Frontal cortex (tissue), 4 donors: Measurements from ENCODE around the gene LPP. TPM values are rescaled to one million over a fixed set of nuclear protein-coding genes. Genes with fewer than 3 reads are reported as not detected.

Experiments
- DNase-seq, 2 donors: peaks; one replicate each; pipeline ENCODE4 v3.0.0; 2012; ENCODE audit warnings: low spot score in 2 of 2
- FAIRE-seq: peaks from 2 replicates; lab custom pipeline; 2012; peaks lifted over from hg19 to GRCh38; lab: Jason Lieb, UNC
- total RNA-seq: library from RNA; depleted of rRNA; stranded (reverse); fragments of >200 nt; gene quantifications from one replicate; pipeline ENCODE4 v1.2.3, GENCODE V29; 2014
- donor health status: control.
- donor health status: control.
- donor health status: control.

LPP gene
- total RNA-seq, 1 donor from 2014 or later, result 6.5 TPM

GRCh38 chr3:188286087-188286513, 132.1 kb downstream of the LPP start:
- FAIRE-seq, result no peak
- DNase-seq, result peak in 1 of 2 donors; percentile 19

GRCh38 chr3:188287339-188287738, 133.4 kb downstream of the LPP start:
- FAIRE-seq, result no peak
- DNase-seq, result no peak

- FAIRE-seq (no peak), DNase-seq (no peak)
Measured at GRCh38 chr3:188287762-188288505, 134.0 kb downstream of the LPP start.

GRCh38 chr3:188292251-188292650, 138.3 kb downstream of the LPP start:
- no peak for FAIRE-seq
- DNase-seq, result no peak

DNA sequence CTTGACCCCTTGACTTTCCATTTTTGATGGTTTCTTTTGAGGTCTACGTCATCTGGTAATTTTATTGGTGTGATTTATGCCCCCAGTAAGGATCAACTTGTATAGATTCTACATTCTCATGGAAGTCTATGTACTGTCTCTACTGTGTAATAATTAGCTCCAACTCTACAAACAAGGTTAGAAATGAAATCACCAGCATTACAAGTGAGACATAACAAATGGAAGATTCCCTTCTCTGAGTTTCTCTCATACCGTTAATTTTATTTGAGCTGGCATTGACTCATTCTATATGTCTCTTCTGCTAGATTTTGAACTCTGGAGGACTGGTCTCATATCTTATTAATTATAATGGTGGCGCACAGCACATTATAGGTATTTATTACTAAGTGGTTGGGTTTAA, 138.9 kb downstream of the LPP start:
- FAIRE-seq, result no peak
- DNase-seq, result no peak

GRCh38 chr3:188294113-188294512, 140.2 kb downstream of the LPP start:
- FAIRE-seq, result no peak
- DNase-seq, result no peak

GRCh38 chr3:188294823-188295487, 141.0 kb downstream of the LPP start:
- no peak for DNase-seq
- FAIRE-seq, result no peak

DNA sequence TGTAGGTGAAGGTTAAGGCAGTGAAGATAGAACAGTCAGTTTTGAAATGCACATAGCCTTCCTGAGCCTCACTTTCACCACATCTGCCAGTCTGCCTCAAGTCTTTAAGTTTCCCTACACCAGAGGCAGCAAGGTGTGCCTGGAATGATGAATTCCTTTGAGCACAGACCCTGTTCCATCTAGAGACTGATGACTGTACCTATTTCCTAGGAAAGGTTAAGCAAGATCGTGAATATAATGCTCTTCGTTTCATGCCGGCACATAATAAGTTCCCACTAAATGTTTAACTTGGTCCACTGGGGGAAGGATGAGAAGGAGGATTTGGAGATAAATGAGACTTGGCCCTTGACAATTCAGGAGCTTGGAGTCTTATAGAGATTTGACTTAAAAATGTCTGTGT, 141.9 kb downstream of the LPP start:
- DNase-seq (no peak), FAIRE-seq (no peak)

DNA sequence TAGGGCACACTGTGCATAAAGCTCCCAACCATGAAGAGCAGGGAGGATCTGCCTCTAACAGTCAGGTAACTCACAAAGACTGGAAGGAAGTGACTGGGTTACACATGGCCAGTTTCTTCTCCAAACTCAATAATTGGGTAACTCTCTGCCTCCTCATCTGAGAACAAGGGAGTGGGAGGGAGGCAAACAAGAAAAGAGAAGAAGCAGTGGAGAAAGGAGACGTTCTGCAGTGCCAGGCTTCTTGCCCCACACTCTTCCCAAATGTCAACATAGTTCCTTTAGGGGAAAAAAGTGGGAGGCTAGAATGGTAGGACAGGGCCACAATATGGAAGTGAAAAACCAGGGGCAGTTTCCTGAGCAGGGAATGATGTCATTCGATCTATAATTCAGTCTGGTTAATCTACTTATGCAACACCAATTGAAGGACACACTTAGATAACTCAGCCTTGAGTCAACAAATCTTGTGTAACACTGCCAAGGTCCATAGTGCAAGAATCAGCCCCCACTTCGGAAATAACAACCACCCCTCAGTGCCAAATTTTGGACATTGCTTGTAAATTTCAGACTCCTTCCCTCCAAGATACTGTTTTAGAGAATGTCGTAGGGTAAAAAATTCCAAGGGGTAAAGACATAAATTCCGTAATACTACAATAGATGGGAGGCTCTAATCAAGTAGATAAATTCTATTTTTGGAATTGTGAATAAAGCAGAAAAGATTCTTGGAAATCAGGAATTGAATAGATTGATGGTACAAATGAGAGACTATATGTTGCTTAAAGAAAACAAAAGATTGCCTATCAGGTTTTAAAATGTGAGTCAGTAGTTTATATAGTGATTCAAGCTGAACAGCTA, 143.0 kb downstream of the LPP start:
- no peak for DNase-seq
- FAIRE-seq, result no peak

GRCh38 chr3:188298585-188298984, 144.6 kb downstream of the LPP start:
- no peak for FAIRE-seq
- no peak for DNase-seq

DNA sequence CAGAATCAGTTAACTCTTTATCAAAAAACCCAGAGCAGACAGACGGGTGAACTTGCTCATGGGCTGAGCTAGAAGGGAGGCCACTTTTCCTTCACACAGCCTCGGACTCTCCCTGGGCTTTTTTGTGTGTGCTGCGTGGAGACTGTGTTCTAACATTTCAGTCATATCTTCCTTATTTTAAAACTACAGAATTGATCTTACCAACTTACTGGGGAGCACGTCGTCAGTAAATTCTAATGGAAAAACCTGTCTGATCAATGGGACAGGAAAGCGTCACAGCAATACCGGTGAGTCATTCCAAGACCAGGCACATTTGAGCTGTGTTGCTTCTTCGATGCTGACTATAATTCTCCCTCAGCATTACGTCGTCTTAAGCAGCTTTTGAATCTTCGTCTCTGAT, 145.1 kb downstream of the LPP start:
- no peak for FAIRE-seq
- DNase-seq, result no peak

- DNase-seq (no peak), FAIRE-seq (no peak)
Measured at GRCh38 chr3:188299708-188300107, 145.8 kb downstream of the LPP start.

DNA sequence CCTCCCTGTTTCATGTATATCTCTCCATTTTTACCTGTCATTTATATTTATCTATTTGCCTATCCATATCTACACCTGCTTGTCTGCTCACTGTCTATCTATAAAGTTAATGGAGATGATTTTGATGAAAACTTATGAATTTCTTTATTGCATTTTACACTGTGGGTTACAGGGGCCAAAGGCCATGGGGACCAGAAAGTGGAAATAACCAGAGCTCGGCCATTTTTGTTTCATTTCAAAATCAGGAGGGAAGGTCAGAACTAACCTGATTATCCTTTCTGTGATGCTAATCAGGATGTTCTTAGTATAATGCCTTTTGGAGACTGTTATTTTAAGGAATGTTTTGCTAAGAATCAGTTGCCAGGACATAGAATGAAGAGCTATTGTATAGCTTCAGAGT, 147.2 kb downstream of the LPP start:
- FAIRE-seq (no peak), DNase-seq (no peak)

DNA sequence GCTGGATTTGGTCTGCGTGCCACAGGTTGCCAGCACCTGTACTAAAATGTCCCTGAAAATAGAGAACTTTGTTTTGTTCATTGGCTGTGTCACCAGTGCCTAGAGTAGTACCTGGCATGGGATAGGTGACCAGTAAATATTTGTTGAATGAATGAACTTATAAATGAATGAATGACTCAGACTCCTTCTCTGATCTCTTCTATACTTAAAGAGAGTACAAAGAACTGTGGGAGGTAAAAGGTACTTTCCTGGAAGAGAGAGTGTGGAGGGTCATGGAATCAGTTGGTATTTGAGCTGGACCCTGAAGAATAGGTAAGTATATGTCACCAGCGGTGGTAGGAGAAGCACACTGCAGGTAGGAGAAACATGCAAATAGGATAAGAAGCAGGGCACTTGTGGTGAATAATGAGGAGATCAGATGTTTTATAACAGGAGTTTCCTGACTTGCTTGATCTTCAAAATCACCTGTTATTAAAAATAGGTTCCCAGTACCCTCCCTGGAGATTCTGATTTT, 149.4 kb downstream of the LPP start:
- FAIRE-seq (no peak), DNase-seq (no peak)

- FAIRE-seq (no peak), DNase-seq (no peak)
Measured at GRCh38 chr3:188303823-188304222, 149.9 kb downstream of the LPP start.

- DNase-seq (no peak), FAIRE-seq (no peak)
Measured at GRCh38 chr3:188304501-188304900, 150.5 kb downstream of the LPP start.

- DNase-seq (no peak), FAIRE-seq (no peak)
Measured at GRCh38 chr3:188305220-188305619, 151.3 kb downstream of the LPP start.

- DNase-seq (no peak), FAIRE-seq (no peak)
Measured at GRCh38 chr3:188306435-188307005, 152.6 kb downstream of the LPP start.

DNA sequence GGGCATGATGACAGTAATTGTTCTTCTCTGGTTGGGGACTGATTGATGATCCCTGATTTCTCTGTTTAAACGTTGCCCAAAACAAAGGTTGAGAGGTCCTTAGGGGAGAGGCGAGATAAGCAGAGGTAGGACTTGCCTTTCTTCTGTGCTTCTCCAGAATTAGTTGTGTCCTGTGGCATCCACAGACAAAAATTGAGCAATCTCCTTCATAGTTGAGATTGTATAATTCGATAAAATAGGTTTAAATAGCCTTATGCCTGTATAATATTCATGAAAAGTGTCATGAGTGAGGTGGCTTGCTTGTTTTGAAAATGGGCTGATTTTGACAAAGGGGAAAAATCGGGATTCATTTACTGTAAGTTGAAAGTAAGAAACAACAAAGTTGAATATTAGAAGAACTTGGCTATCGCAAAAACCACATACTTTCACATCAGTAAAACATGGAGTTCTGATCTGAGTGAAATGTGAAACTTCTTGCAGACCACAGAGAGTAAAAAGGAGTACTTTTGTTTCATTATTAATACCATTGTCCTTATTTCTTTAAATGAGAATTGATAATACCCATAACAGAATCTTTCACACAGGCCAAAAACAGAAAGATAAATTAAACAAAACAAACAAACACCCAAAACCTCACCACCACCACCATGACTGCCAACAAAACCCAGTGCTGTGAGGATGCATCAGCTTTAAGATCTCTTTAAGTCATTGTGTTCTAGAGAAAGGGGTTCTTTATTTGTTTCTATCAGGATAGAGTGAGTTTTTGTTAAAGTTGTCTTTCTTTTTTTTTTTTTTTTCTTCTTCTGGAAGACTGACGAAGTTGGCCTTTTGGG, 155.7 kb downstream of the LPP start:
- no peak for FAIRE-seq
- DNase-seq, result no peak
